HFFc6 (cell line): ENCODE measurements around the gene OR51B5. TPM values are rescaled to one million over a fixed set of nuclear protein-coding genes. Genes with fewer than 3 reads are reported as not detected.
"Not testable (repeated sequence)": the region's sequence is repeated elsewhere in the genome, so short reads cannot be mapped to it uniquely, and the experiment has no call there.

ENCODE experiments used
- DNase-seq: peaks from one replicate; pipeline ENCODE4 v3.0.0-alpha.2; 2018
- H3K27ac Mint-ChIP-seq: 2 replicates; pipeline ENCODE4 v1.8.0; 2020; ENCODE audit warnings: mild to moderate bottlenecking, mixed read lengths
- H3K27me3 Mint-ChIP-seq: 2 replicates; pipeline ENCODE4 v1.8.0; 2021; ENCODE audit warnings: mild to moderate bottlenecking, moderate library complexity, mixed read lengths; ENCODE audit not compliant: insufficient read depth
- H3K36me3 Mint-ChIP-seq: 2 replicates; pipeline ENCODE4 v1.8.0; 2021; ENCODE audit warnings: low read depth, mixed read lengths
- H3K4me1 Mint-ChIP-seq: 2 replicates; pipeline ENCODE4 v1.8.0; 2020; ENCODE audit warnings: low read depth, mixed read lengths
- H3K4me3 Mint-ChIP-seq: 2 replicates; pipeline ENCODE4 v1.8.0; 2020; ENCODE audit warnings: mild to moderate bottlenecking, moderate library complexity, mixed read lengths
- H3K9me3 Mint-ChIP-seq: 2 replicates; pipeline ENCODE4 v1.8.0; 2020; ENCODE audit warnings: mild to moderate bottlenecking, mixed read lengths
- CTCF ChIP-seq: fragments of 200-600 bp; sonication (generic); IDR thresholded peaks from 2 replicates; pipeline ENCODE4 v1.5.0; 2021; ENCODE audit warnings: antibody characterized with exemption, mild to moderate bottlenecking
- total RNA-seq, 6 experiments: library from RNA; stranded (reverse); fragmentation: NEBNext Ultra II Directional; extraction: Animal tissue kit (Norgen Biotek cat#: 25700); gene quantifications; 2 replicates in 1 of 6; 3 replicates in 5 of 6; pipeline ENCODE4 v1.2.3, GENCODE V29; 2021

The OR51B5 gene
- total RNA-seq, 6 experiments from 2014 or later = 0.30 to 0.53 (median 0.42) TPM; not detected in 2

GRCh38 chr11:5297721-5298323 lies 45.5 kb downstream of the OR51B5 start:
- Mint-ChIP-seq H3K27me3 (no peaks in the 10 kb centered on the region), H3K4me3 (no peak overlapping the region), H3K9me3 (no peaks in the 10 kb centered on the region), H3K36me3 (peaks cover 8% of the 10 kb centered on the region), H3K27ac (no peak overlapping the region; the same call in 1 of the 2 replicates), H3K4me1 (peaks cover 32% of the 10 kb centered on the region)
- no peak for DNase-seq
- TF ChIP-seq CTCF = no peak

GRCh38 chr11:5294342-5294995 lies 48.9 kb downstream of the OR51B5 start:
- H3K27ac Mint-ChIP-seq, H3K36me3 Mint-ChIP-seq, H3K27me3 Mint-ChIP-seq, DNase-seq, H3K4me3 Mint-ChIP-seq, H3K9me3 Mint-ChIP-seq: not testable (repeated sequence)
- peaks cover 41% of the 10 kb centered on the region for H3K4me1 Mint-ChIP-seq

GRCh38 chr11:5293028-5293427 lies 50.3 kb downstream of the OR51B5 start:
- Mint-ChIP-seq H3K4me1 (peaks cover 54% of the 10 kb centered on the region), H3K27me3 (no peaks in the 10 kb centered on the region), H3K36me3 (peaks cover 8% of the 10 kb centered on the region), H3K9me3 (no peaks in the 10 kb centered on the region), H3K27ac (no peak overlapping the region), H3K4me3 (no peak overlapping the region)
- no peak for TF ChIP-seq CTCF
- DNase-seq = no peak

Other genes with a start within 250 kb of the OR51B5 start
- gene OR52A5, start 205.2 kb downstream of the OR51B5 start, total RNA-seq = not detected
- gene OR52A1, start 188.8 kb downstream of the OR51B5 start, total RNA-seq = not detected
- gene OR51V1, start 142.8 kb downstream of the OR51B5 start, total RNA-seq = not detected
- not detected for gene HBB, start 116.5 kb downstream of the OR51B5 start, total RNA-seq
- not detected for gene HBD, start 109.0 kb downstream of the OR51B5 start, total RNA-seq
- gene HBG1, start 93.7 kb downstream of the OR51B5 start, total RNA-seq = not detected
- gene HBG2, start 88.7 kb downstream of the OR51B5 start, total RNA-seq = not detected
- not detected for gene HBE1, start 73.6 kb downstream of the OR51B5 start, total RNA-seq
- not detected for gene OR51B4, start 41.6 kb downstream of the OR51B5 start, total RNA-seq
- not detected for gene OR51B2, start 19.2 kb downstream of the OR51B5 start, total RNA-seq
- not detected for gene OR51B6, start 8.0 kb upstream of the OR51B5 start, total RNA-seq
- gene OR51M1, start 40.3 kb upstream of the OR51B5 start, total RNA-seq = under 1 TPM in 1 of 6 experiments, not detected in 5; 0.09 TPM
- gene OR51Q1, start 78.6 kb upstream of the OR51B5 start, total RNA-seq = not detected
- not detected for gene OR51I1, start 98.0 kb upstream of the OR51B5 start, total RNA-seq
- not detected for gene OR51I2, start 105.8 kb upstream of the OR51B5 start, total RNA-seq
- not detected for gene OR52D1, start 145.2 kb upstream of the OR51B5 start, total RNA-seq
- not detected for gene UBQLN3, start 166.4 kb upstream of the OR51B5 start, total RNA-seq
- under 1 TPM in 5 of 6 experiments, not detected in 1; 0.07 to 0.17 (median 0.11) TPM for gene UBQLNL, start 173.2 kb upstream of the OR51B5 start, total RNA-seq
- gene OR52H1, start 205.0 kb upstream of the OR51B5 start, total RNA-seq = not detected
- gene OR52B6, start 237.4 kb upstream of the OR51B5 start, total RNA-seq = not detected